ENCODE measurements around the gene COL15A1. TPM values are rescaled to one million over a fixed set of nuclear protein-coding genes. Genes with fewer than 3 reads are reported as not detected.
"Not testable (repeated sequence)": the region's sequence is repeated elsewhere in the genome, so short reads cannot be mapped to it uniquely, and the experiment has no call there.

The COL15A1 gene
- total and polyA plus RNA-seq, 2 donors: 42.0 to 136 TPM

DNA sequence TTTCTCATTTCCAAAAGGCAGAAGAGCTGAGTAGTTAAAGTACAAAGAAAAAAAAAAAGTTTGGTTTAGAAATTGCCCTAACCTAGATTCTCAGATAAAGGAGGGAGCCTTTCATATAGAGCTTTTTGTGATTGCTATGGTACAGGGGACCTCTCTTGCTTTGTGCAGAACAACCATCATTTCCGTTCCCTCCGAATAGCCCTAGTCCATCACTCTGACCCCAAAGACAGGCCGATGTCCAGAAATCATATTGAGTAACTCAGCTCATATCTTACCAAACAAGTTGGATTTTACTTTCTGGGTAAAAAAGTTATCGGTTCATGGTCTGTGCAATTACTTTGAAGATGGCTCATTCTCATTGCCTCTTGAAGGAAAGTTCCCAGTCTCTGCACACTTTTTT, 36.7 kb upstream of the COL15A1 start:
- DNase-seq (ENCODE audit: extremely low spot score): no peak
- Histone ChIP-seq H3K27ac (ENCODE audit: low read depth) (no peak overlapping the region), H3K36me3 (ENCODE audit: insufficient read depth) (no peaks in the 10 kb centered on the region), H3K4me3 (ENCODE audit: low read depth, low read length) (no peak overlapping the region), H3K4me1 (ENCODE audit: insufficient read depth) (no peaks in the 10 kb centered on the region)
- WGBS: 74% methylated on average over 4 of the region's 4 CpGs

DNA sequence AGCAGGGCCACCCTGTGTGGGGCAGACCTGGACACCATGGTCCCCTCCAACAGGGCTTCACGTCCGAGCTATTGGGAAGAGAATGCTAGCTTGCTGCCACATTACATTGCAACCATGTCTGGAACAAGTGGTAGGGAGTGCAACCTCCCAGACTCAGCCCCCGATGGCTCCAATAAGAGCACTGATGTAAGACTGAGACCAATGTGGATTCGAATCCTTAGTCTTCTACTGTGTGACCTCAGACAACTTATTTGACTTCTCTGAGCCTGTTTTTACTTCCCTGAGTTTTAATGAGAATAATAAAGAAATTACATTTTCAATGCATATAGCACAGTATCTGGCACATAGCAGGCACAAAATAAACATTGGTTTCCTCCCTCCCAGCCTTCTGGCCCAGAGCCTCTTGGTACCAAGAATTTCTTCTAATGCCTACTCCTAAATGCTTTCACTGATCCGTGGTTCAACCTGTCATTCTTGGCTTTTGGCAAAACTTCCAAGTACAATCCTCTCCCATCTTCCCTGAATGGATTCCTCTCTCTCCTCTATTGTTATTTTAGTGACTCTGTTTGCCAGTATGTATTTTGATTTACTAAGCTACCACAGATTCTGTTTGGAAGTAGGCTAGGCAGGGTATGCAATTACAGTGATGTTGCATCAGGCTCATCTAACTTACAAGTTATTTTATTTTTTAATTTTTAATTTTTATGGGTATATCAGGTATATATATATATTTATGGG, 34.6 kb upstream of the COL15A1 start:
- WGBS: 60% methylated on average over 5 of the region's 5 CpGs
- DNase-seq (ENCODE audit: extremely low spot score): no peak
- Histone ChIP-seq H3K36me3 (ENCODE audit: insufficient read depth) (no peaks in the 10 kb centered on the region), H3K4me1 (ENCODE audit: insufficient read depth) (no peaks in the 10 kb centered on the region), H3K4me3 (ENCODE audit: low read depth, low read length) (no peak overlapping the region), H3K27ac (ENCODE audit: low read depth) (no peak overlapping the region)

GRCh38 chr9:98909935-98910334, 33.8 kb upstream of the COL15A1 start:
- no peak for DNase-seq (ENCODE audit: extremely low spot score)
- H3K4me1 ChIP-seq (ENCODE audit: insufficient read depth): no peaks in the 10 kb centered on the region
- 73% methylated on average over 1 of the region's 1 CpG for whole genome bisulfite sequencing
- no peak overlapping the region for H3K27ac ChIP-seq (ENCODE audit: low read depth)
- no peak overlapping the region for H3K4me3 ChIP-seq (ENCODE audit: low read depth, low read length)
- H3K36me3 ChIP-seq (ENCODE audit: insufficient read depth): no peaks in the 10 kb centered on the region

DNA sequence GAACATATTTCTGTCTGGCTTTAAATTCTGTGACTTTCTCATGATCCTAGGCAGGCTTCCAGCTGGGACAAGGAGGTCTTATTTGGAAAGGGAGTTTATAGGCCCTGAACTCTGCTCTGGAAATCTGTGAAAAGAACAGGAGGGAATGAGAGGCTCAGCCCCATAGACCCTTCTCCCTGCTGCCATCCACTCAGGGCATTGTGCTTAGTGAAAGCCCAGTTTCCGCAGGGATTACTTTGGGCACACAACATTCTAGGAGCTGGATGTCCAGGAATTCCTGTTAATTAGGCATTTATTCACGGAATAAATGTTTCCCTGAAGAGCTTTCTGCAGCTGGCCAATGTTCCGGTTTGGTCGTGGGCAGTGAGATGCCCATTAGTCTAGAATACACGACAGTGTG, 32.7 kb upstream of the COL15A1 start:
- 76% methylated on average over 5 of the region's 5 CpGs for WGBS
- no peak overlapping the region for H3K27ac ChIP-seq (ENCODE audit: low read depth)
- H3K4me3 ChIP-seq (ENCODE audit: low read depth, low read length): no peak overlapping the region
- no peaks in the 10 kb centered on the region for H3K4me1 ChIP-seq (ENCODE audit: insufficient read depth)
- no peaks in the 10 kb centered on the region for H3K36me3 ChIP-seq (ENCODE audit: insufficient read depth)
- DNase-seq (ENCODE audit: extremely low spot score): no peak

- not testable (repeated sequence) for H3K36me3 ChIP-seq (ENCODE audit: insufficient read depth); DNase-seq (ENCODE audit: extremely low spot score); H3K27ac ChIP-seq (ENCODE audit: low read depth); H3K4me1 ChIP-seq (ENCODE audit: insufficient read depth); H3K4me3 ChIP-seq (ENCODE audit: low read depth, low read length)
- WGBS: 96% methylated on average over 6 of the region's 6 CpGs
Measured at GRCh38 chr9:98911738-98912137, 32.0 kb upstream of the COL15A1 start.

- Histone ChIP-seq H3K27ac (ENCODE audit: low read depth) (no peak overlapping the region), H3K4me3 (ENCODE audit: low read depth, low read length) (no peak overlapping the region), H3K36me3 (ENCODE audit: insufficient read depth) (no peaks in the 10 kb centered on the region), H3K4me1 (ENCODE audit: insufficient read depth) (no peaks in the 10 kb centered on the region)
- 87% methylated on average over 2 of the region's 2 CpGs for WGBS
- no peak for DNase-seq (ENCODE audit: extremely low spot score)
Measured at GRCh38 chr9:98912450-98912849, 31.3 kb upstream of the COL15A1 start.

DNA sequence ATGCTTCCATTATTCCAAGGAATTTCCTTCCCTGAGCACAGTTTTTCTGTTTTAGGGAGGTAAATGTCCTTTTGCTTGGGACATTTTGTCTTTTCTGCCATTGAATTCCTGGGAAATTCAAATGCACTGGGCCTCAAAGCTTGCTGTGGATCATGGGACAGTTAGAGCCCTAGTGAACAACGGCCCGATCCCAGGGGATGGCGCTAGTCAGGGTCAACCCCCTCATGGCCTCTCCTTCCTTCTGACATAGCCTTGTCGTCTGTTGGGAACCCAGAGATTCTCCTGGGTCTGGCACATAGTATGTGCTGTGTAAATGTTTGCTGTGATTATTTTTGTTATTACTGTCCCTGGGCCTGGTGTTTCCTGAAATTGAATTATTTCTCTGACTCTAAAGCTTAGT, 30.7 kb upstream of the COL15A1 start:
- H3K36me3 ChIP-seq (ENCODE audit: insufficient read depth): no peaks in the 10 kb centered on the region
- H3K27ac ChIP-seq (ENCODE audit: low read depth): no peak overlapping the region
- DNase-seq (ENCODE audit: extremely low spot score): no peak
- WGBS: 54% methylated on average over 4 of the region's 4 CpGs
- no peak overlapping the region for H3K4me3 ChIP-seq (ENCODE audit: low read depth, low read length)
- no peaks in the 10 kb centered on the region for H3K4me1 ChIP-seq (ENCODE audit: insufficient read depth)

GRCh38 chr9:98913705-98914104, 30.0 kb upstream of the COL15A1 start:
- Histone ChIP-seq H3K36me3 (ENCODE audit: insufficient read depth) (no peaks in the 10 kb centered on the region), H3K27ac (ENCODE audit: low read depth) (no peak overlapping the region), H3K4me3 (ENCODE audit: low read depth, low read length) (no peak overlapping the region), H3K4me1 (ENCODE audit: insufficient read depth) (no peaks in the 10 kb centered on the region)
- no peak for DNase-seq (ENCODE audit: extremely low spot score)
- 95% methylated on average over 7 of the region's 7 CpGs for WGBS

GRCh38 chr9:98915599-98915998, 28.1 kb upstream of the COL15A1 start:
- no peak for DNase-seq (ENCODE audit: extremely low spot score)
- WGBS: 97% methylated on average over 3 of the region's 3 CpGs
- no peak overlapping the region for H3K4me3 ChIP-seq (ENCODE audit: low read depth, low read length)
- no peaks in the 10 kb centered on the region for H3K4me1 ChIP-seq (ENCODE audit: insufficient read depth)
- H3K36me3 ChIP-seq (ENCODE audit: insufficient read depth): no peaks in the 10 kb centered on the region
- no peak overlapping the region for H3K27ac ChIP-seq (ENCODE audit: low read depth)

DNA sequence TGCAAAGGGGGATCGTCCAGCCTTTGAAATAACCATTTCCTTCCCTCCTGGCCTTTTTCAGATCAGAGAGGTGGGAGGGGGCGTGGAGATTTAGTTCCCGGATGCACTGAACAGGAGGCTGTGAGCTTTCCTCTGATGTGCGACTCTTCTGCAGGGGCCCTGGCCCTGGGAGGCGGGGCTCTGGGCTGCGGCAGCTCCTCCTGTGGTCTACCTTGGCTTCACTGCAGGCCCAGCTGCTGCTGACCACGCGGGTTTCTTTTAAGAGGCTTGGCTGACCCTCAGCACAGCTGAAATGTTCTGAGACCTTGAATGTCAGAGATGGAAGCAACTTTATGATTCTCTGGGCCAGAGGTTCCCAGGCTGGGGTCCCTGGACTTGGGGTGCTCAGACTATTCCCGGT, 27.0 kb upstream of the COL15A1 start:
- Histone ChIP-seq H3K36me3 (ENCODE audit: insufficient read depth) (no peaks in the 10 kb centered on the region), H3K4me3 (ENCODE audit: low read depth, low read length) (no peak overlapping the region), H3K27ac (ENCODE audit: low read depth) (no peak overlapping the region), H3K4me1 (ENCODE audit: insufficient read depth) (no peaks in the 10 kb centered on the region)
- DNase-seq (ENCODE audit: extremely low spot score): no peak
- 37% methylated on average over 9 of the region's 9 CpGs for WGBS

- Histone ChIP-seq H3K4me3 (ENCODE audit: low read depth, low read length) (no peak overlapping the region), H3K36me3 (ENCODE audit: insufficient read depth) (no peaks in the 10 kb centered on the region), H3K27ac (ENCODE audit: low read depth) (no peak overlapping the region), H3K4me1 (ENCODE audit: insufficient read depth) (no peaks in the 10 kb centered on the region)
- WGBS: 50% methylated on average over 5 of the region's 5 CpGs
- DNase-seq (ENCODE audit: extremely low spot score): no peak
Measured at GRCh38 chr9:98917746-98918487, 25.8 kb upstream of the COL15A1 start.

DNA sequence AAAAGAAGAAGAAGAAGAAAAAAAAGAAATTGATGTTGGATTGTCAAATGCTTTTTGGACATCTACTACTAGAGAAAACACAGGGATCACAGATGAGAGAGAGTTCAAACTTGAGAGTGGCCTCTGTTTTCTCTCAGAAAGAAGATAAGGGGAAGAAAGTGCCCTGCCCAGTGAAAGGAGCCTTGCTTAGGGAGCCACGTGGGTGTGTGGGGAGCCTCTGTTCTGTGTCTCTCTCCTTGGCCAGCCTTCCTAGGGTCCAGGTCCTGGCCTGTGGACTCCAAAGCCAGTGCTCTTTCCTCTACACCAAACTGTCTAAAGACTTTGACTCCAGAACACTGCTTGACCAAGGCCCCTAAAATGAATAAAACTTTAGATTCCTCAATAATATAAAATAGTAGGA, 22.0 kb upstream of the COL15A1 start:
- DNase-seq (ENCODE audit: extremely low spot score): no peak
- Histone ChIP-seq H3K36me3 (ENCODE audit: insufficient read depth) (no peaks in the 10 kb centered on the region), H3K27ac (ENCODE audit: low read depth) (no peak overlapping the region), H3K4me3 (ENCODE audit: low read depth, low read length) (no peak overlapping the region), H3K4me1 (ENCODE audit: insufficient read depth) (no peaks in the 10 kb centered on the region)
- 55% methylated on average over 1 of the region's 1 CpG for WGBS

- no peaks in the 10 kb centered on the region for H3K4me1 ChIP-seq (ENCODE audit: insufficient read depth)
- WGBS: 84% methylated on average over 4 of the region's 4 CpGs
- no peak for DNase-seq (ENCODE audit: extremely low spot score)
- no peaks in the 10 kb centered on the region for H3K36me3 ChIP-seq (ENCODE audit: insufficient read depth)
- no peak overlapping the region for H3K27ac ChIP-seq (ENCODE audit: low read depth)
- H3K4me3 ChIP-seq (ENCODE audit: low read depth, low read length): no peak overlapping the region
Measured at GRCh38 chr9:98922721-98923435, 20.8 kb upstream of the COL15A1 start.

Data from urinary bladder (tissue), 4 donors.